ENCODE measurements around the gene REPIN1.

DNA sequence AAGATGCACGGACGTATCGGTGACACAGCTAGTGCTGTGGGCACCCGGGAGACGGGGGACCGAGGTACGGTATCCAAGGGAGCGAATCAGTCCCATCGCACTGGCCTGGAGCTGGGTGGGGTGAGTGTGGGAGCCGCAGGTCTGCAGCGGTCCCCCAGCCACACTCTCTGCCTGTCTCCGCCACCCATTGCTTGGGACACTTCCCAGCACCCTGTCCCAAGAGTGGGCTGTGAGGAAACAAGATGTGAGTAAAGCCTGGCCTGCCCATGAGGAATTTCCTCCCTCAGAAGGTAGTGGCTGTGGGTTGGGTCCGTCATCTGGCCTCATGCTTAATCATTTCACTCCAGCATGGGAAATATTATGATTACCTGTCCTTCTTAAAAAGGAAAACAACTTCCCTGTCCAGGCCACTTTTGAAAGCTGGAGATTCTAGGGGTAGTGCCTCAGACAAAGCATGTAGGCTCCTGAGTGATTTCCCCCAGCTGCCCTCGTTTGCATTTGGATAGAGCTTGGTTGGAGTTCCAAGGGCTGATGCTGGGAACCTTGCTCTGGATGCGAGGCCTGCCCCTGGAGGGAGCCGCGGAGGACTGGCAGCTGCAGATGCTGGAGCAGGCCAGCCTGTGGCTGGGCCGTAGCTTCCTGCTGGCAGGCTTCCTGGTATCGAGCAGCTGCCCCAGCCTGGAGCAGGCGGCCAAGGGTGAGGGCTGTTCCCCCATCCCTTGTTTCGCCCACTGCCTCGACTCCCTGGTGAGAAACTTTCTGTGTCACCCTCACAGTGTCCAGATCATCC is 39.1 kb upstream of the REPIN1 start:
- TF ChIP-seq EZH2 (IDR thresholded peaks at IDR 0.05): no peak
- no peak for TF ChIP-seq FOXP2 (optimal IDR thresholded peaks at IDR 0.05; ENCODE audit: control extremely low read depth, extremely low read length, insufficient read depth)
- no peak for TF ChIP-seq POLR2AphosphoS5 (IDR thresholded peaks at IDR 0.05; ENCODE audit: borderline replicate concordance, low read depth, low read length)

Measured in SK-N-MC (cell line).